DMS53 (cell line): ENCODE measurements around the gene EDRF1.
"Not testable (repeated sequence)": the region's sequence is repeated elsewhere in the genome, so short reads cannot be mapped to it uniquely, and the experiment has no call there.

Source experiments
- DNase-seq: peaks from one replicate; lab custom pipeline; 2025; lab: John Stamatoyannopoulos, UW

Gene EDRF1

DNA sequence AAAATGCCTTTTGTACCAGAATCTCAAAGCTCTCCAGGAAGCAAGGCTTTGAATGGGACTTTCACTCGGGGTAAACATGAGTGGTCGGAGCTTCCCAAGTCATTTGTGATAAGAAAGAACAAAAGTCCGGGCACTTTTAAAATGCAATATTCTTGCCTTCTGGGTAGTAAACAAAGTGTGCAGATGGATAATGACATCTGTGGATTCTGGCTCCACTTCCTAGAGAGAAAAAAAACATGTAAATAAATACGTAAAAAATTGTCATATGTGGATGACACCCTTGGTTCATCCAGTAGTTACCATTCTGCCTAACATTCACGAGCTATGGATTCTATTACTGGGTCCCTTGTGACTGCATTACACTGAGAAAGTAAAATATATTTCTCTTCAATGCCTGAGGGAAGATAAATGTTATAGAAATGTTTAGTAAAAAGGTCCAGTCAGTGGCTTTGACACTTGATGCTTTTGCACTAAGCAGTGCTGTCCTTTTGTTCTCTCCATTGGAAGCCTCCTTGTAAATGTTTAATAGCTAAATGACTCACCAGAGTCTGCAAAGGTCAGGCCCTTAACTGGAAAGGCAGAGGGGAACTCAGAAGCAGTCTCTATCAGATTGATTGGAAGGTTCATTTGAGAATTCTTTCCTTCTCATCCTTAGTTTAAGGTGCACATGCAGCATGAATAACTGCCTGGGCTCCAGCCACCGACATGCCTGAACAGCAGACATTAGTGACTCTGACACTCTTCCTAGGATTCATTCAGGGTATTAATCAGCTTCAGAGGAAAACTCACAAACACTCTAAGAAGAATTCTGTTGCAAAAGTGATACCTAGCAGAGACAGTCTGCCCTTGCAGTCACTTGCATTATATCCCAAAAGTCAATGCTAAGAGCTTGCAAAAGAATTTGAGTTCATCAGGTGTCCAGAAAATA lies 11.7 kb upstream of the EDRF1 start:
- peak; percentile 82 for DNase-seq

DNA sequence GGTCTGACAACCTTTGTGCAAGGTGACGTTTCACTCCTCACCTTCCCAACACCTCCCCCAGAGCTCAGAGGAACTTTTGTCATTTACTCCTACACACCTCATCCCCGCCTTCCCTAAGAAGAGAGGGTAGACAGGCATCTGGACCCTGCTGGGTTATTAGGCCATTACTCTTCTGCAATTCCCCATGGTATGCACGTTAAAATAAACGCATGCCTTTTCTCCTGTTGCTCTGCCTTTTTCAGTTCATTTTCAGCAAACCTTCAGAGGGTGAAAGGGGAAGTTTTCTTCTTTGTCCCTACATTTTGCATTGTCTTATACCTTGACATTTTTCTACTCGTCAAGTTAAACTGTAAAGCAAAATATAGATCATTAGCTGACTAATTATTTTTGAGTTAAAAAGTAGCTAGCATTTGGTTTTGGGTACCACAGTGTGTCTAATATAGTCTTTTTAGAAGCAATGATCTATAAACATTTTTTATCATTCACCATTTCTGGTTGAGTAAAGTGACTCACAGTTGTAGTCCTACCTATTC lies 10.5 kb upstream of the EDRF1 start:
- no peak for DNase-seq

DNA sequence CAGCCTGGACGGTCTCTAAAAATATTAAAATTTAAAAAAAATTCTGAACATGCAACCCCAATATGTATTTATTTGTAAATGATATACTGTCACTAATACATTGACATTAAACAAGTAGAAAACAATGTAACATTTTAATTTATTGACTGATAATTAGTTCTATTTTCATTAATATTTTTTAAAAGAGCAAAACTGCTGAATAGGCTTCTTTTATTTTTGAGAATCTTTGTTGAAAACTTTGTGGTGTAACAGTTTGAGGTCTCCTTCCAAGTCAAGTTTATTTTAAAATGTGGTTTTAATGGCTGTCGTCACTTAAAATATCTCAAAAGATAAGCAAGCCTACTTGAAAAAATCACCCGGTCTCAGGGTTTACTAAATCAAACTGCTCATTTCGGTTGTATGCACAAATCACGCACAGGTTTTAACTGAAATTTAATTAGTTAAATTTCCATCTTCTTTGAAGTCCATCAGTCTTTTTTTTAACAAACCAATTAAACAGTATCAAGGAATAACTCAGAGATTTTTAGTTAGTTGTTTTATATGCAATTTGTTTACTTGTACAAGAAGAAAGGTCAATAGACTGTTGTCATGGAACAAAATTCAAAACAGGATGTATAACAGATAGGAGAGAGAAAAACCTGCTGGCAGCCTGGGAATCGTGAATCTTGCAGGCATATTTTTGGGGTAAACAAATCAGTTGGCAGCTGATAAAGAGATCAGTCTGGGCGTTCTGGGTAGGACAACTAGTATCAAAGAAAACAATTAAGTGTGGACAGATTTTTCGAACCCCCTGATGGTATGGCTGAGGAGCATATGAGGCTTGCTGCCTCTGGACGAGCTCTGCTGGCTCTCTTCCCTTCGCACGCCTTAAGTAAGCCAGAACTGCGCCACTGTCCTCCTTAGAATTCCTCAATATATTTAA lies 9.7 kb upstream of the EDRF1 start:
- DNase-seq: peak; percentile 10

- DNase-seq: no peak
Observed at GRCh38 chr10:125711110-125711750, 8.3 kb upstream of the EDRF1 start.

GRCh38 chr10:125714728-125715127 lies 4.8 kb upstream of the EDRF1 start:
- DNase-seq: not testable (repeated sequence)

- DNase-seq: no peak
Observed at GRCh38 chr10:125720002-125720382, 483 bp downstream of the EDRF1 start.

GRCh38 chr10:125721035-125721434 lies 1.5 kb downstream of the EDRF1 start:
- DNase-seq: no peak

- peak; percentile 5 for DNase-seq
Observed at GRCh38 chr10:125722811-125723210, 3.3 kb downstream of the EDRF1 start.

DNA sequence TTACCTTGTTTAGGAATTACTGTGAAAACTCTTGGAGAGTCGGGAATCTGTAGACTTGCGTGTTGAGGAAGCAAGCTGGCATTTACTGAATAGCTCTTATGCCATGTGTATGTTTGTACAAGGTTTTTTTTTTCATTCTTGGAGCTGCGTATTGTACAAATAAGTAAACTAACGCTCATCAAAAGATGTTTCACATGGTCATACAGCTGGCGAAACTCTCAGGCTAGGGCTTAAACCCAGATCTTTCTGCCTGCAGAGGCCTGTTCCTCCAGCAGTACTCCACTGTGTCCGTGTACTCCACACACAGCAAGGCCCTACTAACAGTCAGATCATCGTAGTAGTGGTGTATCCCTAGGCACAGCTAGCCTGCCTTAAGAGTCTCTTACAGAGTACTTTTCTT lies 7.4 kb downstream of the EDRF1 start:
- DNase-seq: peak; percentile 93

DNA sequence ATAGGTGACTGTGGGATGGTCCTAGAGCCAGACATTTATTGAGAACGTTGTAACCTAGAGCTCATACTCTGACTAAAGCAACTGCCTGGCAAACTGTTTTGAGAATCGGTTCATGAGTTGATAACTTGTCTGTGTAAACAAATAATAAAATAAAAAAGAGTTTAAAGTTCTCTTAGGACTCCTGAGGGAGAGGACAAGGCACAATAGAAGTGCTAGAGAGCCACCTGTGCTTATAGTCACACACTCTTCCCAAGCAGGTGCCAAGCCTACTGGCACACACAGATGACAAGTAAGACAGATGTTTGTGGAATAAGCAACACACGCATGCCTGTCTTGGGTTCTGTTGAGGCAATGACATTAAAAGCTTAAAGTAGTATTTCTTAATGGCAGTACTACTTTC lies 7.9 kb downstream of the EDRF1 start:
- DNase-seq: peak; percentile 49

DNA sequence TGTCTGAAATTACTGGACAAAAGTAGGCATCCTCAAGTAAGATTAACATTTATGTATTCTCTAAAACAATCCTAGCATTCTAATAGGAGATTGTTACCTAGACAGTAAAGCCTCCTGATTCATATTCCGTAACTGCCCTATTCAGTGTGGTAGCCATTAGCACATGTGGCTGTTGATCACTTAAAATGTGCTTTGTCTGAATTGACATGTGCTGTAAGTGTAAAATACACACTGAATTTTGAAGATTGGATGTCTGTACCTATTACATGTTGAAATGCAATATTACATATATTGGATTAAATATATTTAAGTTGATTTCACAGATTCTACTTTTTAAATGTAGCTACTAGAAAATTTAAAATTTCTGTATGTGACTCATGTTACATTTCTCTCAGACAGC lies 14.6 kb downstream of the EDRF1 start:
- DNase-seq: no peak

- DNase-seq: no peak
Observed at GRCh38 chr10:125734823-125735222, 15.3 kb downstream of the EDRF1 start.

GRCh38 chr10:125738206-125738605 lies 18.7 kb downstream of the EDRF1 start:
- DNase-seq: no peak

- no peak for DNase-seq
Observed at GRCh38 chr10:125739994-125740679, 20.6 kb downstream of the EDRF1 start.

GRCh38 chr10:125742465-125742864 lies 23.0 kb downstream of the EDRF1 start:
- DNase-seq: no peak

DNA sequence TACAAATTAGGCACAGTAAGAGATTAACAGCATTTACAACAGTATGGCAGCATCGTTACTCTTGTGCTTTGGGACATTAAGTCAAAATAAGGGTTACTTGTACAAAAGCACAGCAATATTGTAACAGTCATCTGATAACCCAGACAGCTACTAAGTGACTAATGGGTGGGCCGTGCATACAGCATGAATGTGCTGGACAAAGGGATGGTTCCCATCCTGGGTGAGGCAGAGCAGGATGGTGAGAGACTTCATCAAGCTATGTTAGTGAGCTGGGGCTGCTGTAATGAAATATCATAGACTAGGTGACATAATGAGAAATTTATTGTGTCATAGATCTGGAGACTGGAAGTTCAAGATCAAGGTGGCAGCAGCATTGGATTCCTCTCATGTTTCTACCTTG lies 25.4 kb downstream of the EDRF1 start:
- DNase-seq: no peak

DNA sequence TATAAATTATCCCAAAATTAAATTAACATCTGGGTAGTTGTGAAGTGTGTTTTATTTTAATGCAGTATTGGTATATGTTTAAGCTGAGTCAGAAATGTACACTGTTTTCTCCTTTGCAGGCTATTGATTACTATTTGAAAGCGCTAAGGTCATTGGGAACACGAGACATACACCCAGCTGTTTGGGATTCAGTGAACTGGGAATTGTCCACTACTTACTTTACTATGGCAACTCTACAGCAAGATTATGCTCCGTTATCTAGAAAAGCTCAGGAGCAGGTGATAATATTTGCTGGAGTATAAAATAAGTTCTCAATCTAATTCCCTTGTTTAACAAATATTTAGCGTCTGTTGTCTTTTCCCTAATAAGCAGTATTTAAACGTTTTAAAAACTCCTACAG lies 27.9 kb downstream of the EDRF1 start:
- DNase-seq: no peak

GRCh38 chr10:125756196-125756595 lies 36.7 kb downstream of the EDRF1 start:
- peak; percentile 34 for DNase-seq

DNA sequence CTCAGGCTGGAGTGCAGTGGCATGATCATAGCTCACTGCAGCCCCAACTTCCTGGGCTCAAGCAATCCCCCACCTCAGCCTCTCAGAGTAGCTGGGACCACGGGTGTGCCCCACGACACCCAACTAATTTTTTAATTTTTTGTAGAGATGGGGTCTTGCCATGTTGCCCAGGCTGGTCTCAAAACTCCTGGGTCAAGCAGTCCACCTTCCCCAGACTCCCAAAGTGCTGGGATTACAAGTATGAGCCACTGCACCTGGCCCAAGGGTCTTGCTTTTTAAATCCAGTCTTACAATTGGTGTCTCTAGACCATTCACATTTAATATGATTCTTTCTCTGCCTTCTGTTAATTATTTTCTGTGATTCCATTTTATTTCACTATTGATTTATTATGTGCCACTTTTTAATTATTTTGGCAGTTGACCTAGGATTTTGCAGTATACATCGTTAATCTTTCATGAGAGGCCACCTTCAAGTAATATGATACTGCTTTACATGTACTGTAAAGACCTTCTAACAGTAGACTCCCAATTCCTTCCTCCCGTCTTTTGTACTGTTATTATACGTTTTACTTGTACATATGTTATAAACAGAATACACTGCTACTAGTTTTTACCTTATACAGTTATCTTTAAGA lies 37.5 kb downstream of the EDRF1 start:
- no peak for DNase-seq

GRCh38 chr10:125757742-125758141 lies 38.2 kb downstream of the EDRF1 start:
- DNase-seq: no peak

GRCh38 chr10:125761961-125762360 lies 42.5 kb downstream of the EDRF1 start:
- no peak for DNase-seq
